GM19463 (cell line): ENCODE measurements around the gene EMID1.

Experiments
- ATAC-seq: cut with Tn5 transposase; IDR thresholded peaks from one replicate; pipeline ENCODE4 v1.9.1; 2021; ENCODE audit warnings: mild to moderate bottlenecking, moderate library complexity; ENCODE audit not compliant: unreplicated experiment

The EMID1 gene

GRCh38 chr22:29288837-29289236 lies 83.1 kb downstream of the EMID1 start:
- no peak for ATAC-seq

GRCh38 chr22:29290061-29290460 lies 84.4 kb downstream of the EMID1 start:
- no peak for ATAC-seq

GRCh38 chr22:29291215-29291614 lies 85.5 kb downstream of the EMID1 start:
- ATAC-seq: no peak

- ATAC-seq: no peak
Measured at GRCh38 chr22:29292379-29292778, 86.7 kb downstream of the EMID1 start.

- no peak for ATAC-seq
Measured at GRCh38 chr22:29298641-29299040, 92.9 kb downstream of the EMID1 start.

- ATAC-seq: no peak
Measured at GRCh38 chr22:29299136-29299900, 93.6 kb downstream of the EMID1 start.

- no peak for ATAC-seq
Measured at GRCh38 chr22:29300467-29300806, 94.7 kb downstream of the EMID1 start.

- no peak for ATAC-seq
Measured at GRCh38 chr22:29300807-29301601, 95.3 kb downstream of the EMID1 start.

- ATAC-seq: no peak
Measured at GRCh38 chr22:29301716-29302401, 96.2 kb downstream of the EMID1 start.

GRCh38 chr22:29302402-29302680 lies 96.6 kb downstream of the EMID1 start:
- no peak for ATAC-seq

- ATAC-seq: no peak
Measured at GRCh38 chr22:29302681-29303465, 97.2 kb downstream of the EMID1 start.

GRCh38 chr22:29305836-29306174 lies 100.1 kb downstream of the EMID1 start:
- no peak for ATAC-seq

GRCh38 chr22:29306175-29306834 lies 100.6 kb downstream of the EMID1 start, which contains the start of gene GAS2L1:
Gene GAS2L1, plus strand, starts transcription at chr22:29306650. Its CDS starts 1,456 bp downstream, at chr22:29308106.
- no peak for ATAC-seq

- ATAC-seq: no peak
Measured at GRCh38 chr22:29306835-29307595, 101.3 kb downstream of the EMID1 start.

GRCh38 chr22:29307596-29308147 lies 102.0 kb downstream of the EMID1 start:
- ATAC-seq: no peak

- ATAC-seq: no peak
Measured at GRCh38 chr22:29308148-29308790, 102.6 kb downstream of the EMID1 start.

- ATAC-seq: no peak
Measured at GRCh38 chr22:29308791-29309262, 103.1 kb downstream of the EMID1 start.
